HEK293 (cell line): ENCODE data around the gene U2SURP.

Source experiments
- CTCF ChIA-PET: fragments of 350-600 bp; formaldehyde crosslinking; extraction: SDS; loops from one replicate; lab custom pipeline; 2021; ENCODE audit warnings: antibody characterized with exemption; lab: Yijun Ruan, JAX
- POLR2A ChIA-PET: fragments of 300-600 bp; formaldehyde crosslinking; extraction: SDS; loops from one replicate; lab custom pipeline; 2020; ENCODE audit warnings: antibody characterized with exemption, inconsistent platforms; lab: Yijun Ruan, JAX
- H3K27ac ChIP-seq: fragments of 200-500 bp; sonication (Bioruptor generic); 2 replicates; pipeline ENCODE4 v1.5.1; 2014; ENCODE audit warnings: low read depth, low read length, control low read depth, inconsistent platforms; ENCODE audit errors: extremely low read depth
- H3K36me3 ChIP-seq, 2 experiments: fragments of 200-500 bp in 1 of 2; sonication (Bioruptor generic) in 1 of 2; 1 replicate in 1 of 2; 2 replicates in 1 of 2; pipeline ENCODE4 v1.5.1; 2014 to 2017; ENCODE audit warnings: inconsistent platforms in 2 of 2, low read length in 2 of 2; ENCODE audit not compliant: control insufficient read depth in 2 of 2, insufficient read depth in 1 of 2
- H3K4me1 ChIP-seq: fragments of 200-500 bp; sonication (Bioruptor generic); 2 replicates; pipeline ENCODE4 v1.5.1; 2014; ENCODE audit warnings: mild to moderate bottlenecking, low read length, inconsistent platforms; ENCODE audit not compliant: control insufficient read depth, insufficient read depth
- H3K4me3 ChIP-seq: 2 replicates; pipeline ENCODE4 v1.5.1; 2011; ENCODE audit warnings: low read depth, mild to moderate bottlenecking, control low read depth, low read length, moderate library complexity
- H3K9me3 ChIP-seq: fragments of 200-500 bp; sonication (Bioruptor generic); 2 replicates; pipeline ENCODE4 v1.5.1; 2014; ENCODE audit warnings: low read depth, low read length, inconsistent platforms; ENCODE audit not compliant: control insufficient read depth, insufficient read depth
- BCL6B ChIP-seq: fragments of 450-650 bp; formaldehyde crosslinking; IDR thresholded peaks from 2 replicates; pipeline ENCODE4 v1.5.1; 2017; ENCODE audit warnings: missing biosample characterization, missing genetic modification characterization
- ELK4 ChIP-seq: IDR thresholded peaks from 2 replicates; pipeline ENCODE4 v1.6.1; 2011; ENCODE audit warnings: mild to moderate bottlenecking, low read depth, low read length, borderline replicate concordance
- MZF1 ChIP-seq: fragments of 450-650 bp; formaldehyde crosslinking; IDR thresholded peaks from 2 replicates; pipeline ENCODE4 v1.5.1; 2017; ENCODE audit warnings: missing biosample characterization, missing genetic modification characterization, borderline replicate concordance
- OVOL3 ChIP-seq: fragments of 450-650 bp; formaldehyde crosslinking; IDR thresholded peaks from 2 replicates; pipeline ENCODE4 v1.5.1; 2016; ENCODE audit warnings: missing biosample characterization, missing genetic modification characterization
- ZBTB17 ChIP-seq: fragments of 450-650 bp; formaldehyde crosslinking; IDR thresholded peaks from 2 replicates; pipeline ENCODE4 v1.5.1; 2016; ENCODE audit warnings: missing biosample characterization, missing genetic modification characterization
- ZBTB48 ChIP-seq: fragments of 450-650 bp; formaldehyde crosslinking; IDR thresholded peaks from 2 replicates; pipeline ENCODE4 v1.5.1; 2016; ENCODE audit warnings: missing biosample characterization, missing genetic modification characterization
- ZBTB49 ChIP-seq: fragments of 450-650 bp; formaldehyde crosslinking; IDR thresholded peaks from 2 replicates; pipeline ENCODE4 v1.5.1; 2016; ENCODE audit warnings: missing biosample characterization, missing genetic modification characterization, low read depth
- ZEB2 ChIP-seq: fragments of 450-650 bp; formaldehyde crosslinking; IDR thresholded peaks from 2 replicates; pipeline ENCODE4 v1.5.1; 2016; ENCODE audit warnings: missing biosample characterization, missing genetic modification characterization
- ZNF112 ChIP-seq: fragments of 450-650 bp; formaldehyde crosslinking; IDR thresholded peaks from 2 replicates; pipeline ENCODE4 v1.5.0; 2017; ENCODE audit warnings: missing biosample characterization, missing genetic modification characterization
- ZNF114 ChIP-seq: fragments of 450-650 bp; formaldehyde crosslinking; IDR thresholded peaks from 2 replicates; pipeline ENCODE4 v1.5.0; 2017; ENCODE audit warnings: missing biosample characterization, missing genetic modification characterization
- ZNF121 ChIP-seq: fragments of 450-650 bp; formaldehyde crosslinking; IDR thresholded peaks from 2 replicates; pipeline ENCODE4 v1.5.1; 2016; ENCODE audit warnings: missing biosample characterization, missing genetic modification characterization
- ZNF169 ChIP-seq: fragments of 450-650 bp; formaldehyde crosslinking; IDR thresholded peaks from 2 replicates; pipeline ENCODE4 v1.5.1; 2016; ENCODE audit warnings: missing biosample characterization, missing genetic modification characterization
- ZNF2 ChIP-seq: fragments of 450-650 bp; formaldehyde crosslinking; IDR thresholded peaks from 2 replicates; pipeline ENCODE4 v1.5.1; 2016; ENCODE audit warnings: missing biosample characterization, missing genetic modification characterization
- ZNF324 ChIP-seq: fragments of 450-650 bp; formaldehyde crosslinking; IDR thresholded peaks from 2 replicates; pipeline ENCODE4 v1.5.1; 2016; ENCODE audit warnings: missing biosample characterization, missing genetic modification characterization
- ZNF341 ChIP-seq: fragments of 450-650 bp; formaldehyde crosslinking; IDR thresholded peaks from 2 replicates; pipeline ENCODE4; 2016; ENCODE audit warnings: low read depth, missing biosample characterization, missing genetic modification characterization
- ZNF350 ChIP-seq: fragments of 450-650 bp; formaldehyde crosslinking; IDR thresholded peaks from 2 replicates; pipeline ENCODE4 v1.5.0; 2017; ENCODE audit warnings: missing biosample characterization, mild to moderate bottlenecking, missing genetic modification characterization
- ZNF660 ChIP-seq: fragments of 450-650 bp; IDR thresholded peaks from 2 replicates; pipeline ENCODE4 v1.5.1; 2018; ENCODE audit warnings: missing biosample characterization, mild to moderate bottlenecking, missing genetic modification characterization
- ZNF664 ChIP-seq: fragments of 450-650 bp; formaldehyde crosslinking; IDR thresholded peaks from 2 replicates; pipeline ENCODE4 v1.5.1; 2016; ENCODE audit warnings: missing biosample characterization, missing genetic modification characterization
- ZNF701 ChIP-seq: fragments of 450-650 bp; formaldehyde crosslinking; IDR thresholded peaks from 2 replicates; pipeline ENCODE4 v1.5.1; 2016; ENCODE audit warnings: missing biosample characterization, missing genetic modification characterization
- ZNF747 ChIP-seq: fragments of 450-650 bp; formaldehyde crosslinking; IDR thresholded peaks from 2 replicates; pipeline ENCODE4 v1.5.1; 2016; ENCODE audit warnings: missing biosample characterization, missing genetic modification characterization
- ZXDB ChIP-seq: fragments of 450-650 bp; formaldehyde crosslinking; IDR thresholded peaks from 2 replicates; pipeline ENCODE4 v1.5.1; 2016; ENCODE audit warnings: missing biosample characterization, missing genetic modification characterization

Gene U2SURP

GRCh38 chr3:142998439-142998838 is 2.9 kb upstream of the U2SURP start:
- H3K9me3 ChIP-seq = no peaks in the 10 kb centered on the region
- TF ChIP-seq ZEB2 (tag by site-specific recombination) (no peak), ZXDB (no peak), ZNF114 (tag by site-specific recombination) (no peak), BCL6B (no peak), MZF1 (tag by site-specific recombination) (no peak), ZNF701 (tag by site-specific recombination) (no peak), ZNF2 (tag by site-specific recombination) (no peak), ZBTB48 (tag by site-specific recombination) (no peak), ZNF324 (tag by site-specific recombination) (no peak), ZNF747 (tag by site-specific recombination) (no peak), ZNF660 (no peak), ZNF664 (no peak), ZNF121 (tag by site-specific recombination) (no peak), ZNF341 (no peak), OVOL3 (tag by site-specific recombination) (no peak)
- CTCF ChIA-PET = interaction anchor here (0.7 to 1.5 kb wide), 2 partner anchors 170 to 182 kb away, joined by 3 to 6 read pairs; no protein-coding TSS in a partner anchor
- no peaks in the 10 kb centered on the region for H3K36me3 ChIP-seq
- POLR2A ChIA-PET = no interaction called here
- no peak overlapping the region for H3K27ac ChIP-seq
- no peak overlapping the region for H3K4me3 ChIP-seq
- H3K4me1 ChIP-seq = no peaks in the 10 kb centered on the region

- no peak overlapping the region; the same call in 1 of the 2 replicates for H3K27ac ChIP-seq
- ChIA-PET CTCF (interaction anchor here (1.5 kb wide), 1 partner anchor 171 kb away, joined by 6 read pairs; no protein-coding TSS in a partner anchor), POLR2A (interaction anchor here (0.6 kb wide), 2 partner anchors 50 to 422 kb away, joined by 4 to 5 read pairs; partner anchors contain the start of gene ATR)
- peak overlapping the region; percentile 99 for H3K4me3 ChIP-seq
- TF ChIP-seq ZNF350 (tag by site-specific recombination) = no peak
- TF ChIP-seq ELK4 = no peak
- no peak for TF ChIP-seq ZNF112 (tag by site-specific recombination)
- TF ChIP-seq ZNF169 (tag by site-specific recombination) = no peak
- no peak for TF ChIP-seq ZBTB17
- TF ChIP-seq ZBTB49 = no peak
- no peaks in the 10 kb centered on the region for H3K9me3 ChIP-seq
- no peaks in the 10 kb centered on the region for H3K4me1 ChIP-seq
- no peaks in the 10 kb centered on the region for H3K36me3 ChIP-seq
Measured at GRCh38 chr3:142999881-143000280, 1.5 kb upstream of the U2SURP start.
